Measurements from ENCODE around the gene LPAR2.
A peak's percentile ranks its signal among the peaks of the same experiment; 100 is the strongest.
"Not testable (repeated sequence)": the region's sequence is repeated elsewhere in the genome, so short reads cannot be mapped to it uniquely, and the experiment has no call there.

Gene LPAR2

GRCh38 chr19:19627621-19628500 lies at the start of gene LPAR2:
Gene LPAR2, minus strand, starts transcription at chr19:19628220. Its CDS starts 945 bp downstream, at chr19:19627275.
- peak within 1 kb of the TSS; percentile 94 for H3K27ac Mint-ChIP-seq
- H3K4me3 Mint-ChIP-seq = peak within 1 kb of the TSS; percentile 97
- H3K9me3 Mint-ChIP-seq = no peaks in the 10 kb centered on the region
- peaks cover 40% of the 10 kb centered on the region for H3K4me1 Mint-ChIP-seq
- H3K27me3 Mint-ChIP-seq = peaks cover 4% of the 10 kb centered on the region
- peaks cover 47% of the 10 kb centered on the region for H3K36me3 Mint-ChIP-seq
- DNase-seq = peak; percentile 81
- CTCF ChIA-PET = interaction anchor here (0.6 to 1.1 kb wide), 3 partner anchors 10 to 95 kb away, joined by 3 read pairs; partner anchors contain the start of gene PBX4

DNA sequence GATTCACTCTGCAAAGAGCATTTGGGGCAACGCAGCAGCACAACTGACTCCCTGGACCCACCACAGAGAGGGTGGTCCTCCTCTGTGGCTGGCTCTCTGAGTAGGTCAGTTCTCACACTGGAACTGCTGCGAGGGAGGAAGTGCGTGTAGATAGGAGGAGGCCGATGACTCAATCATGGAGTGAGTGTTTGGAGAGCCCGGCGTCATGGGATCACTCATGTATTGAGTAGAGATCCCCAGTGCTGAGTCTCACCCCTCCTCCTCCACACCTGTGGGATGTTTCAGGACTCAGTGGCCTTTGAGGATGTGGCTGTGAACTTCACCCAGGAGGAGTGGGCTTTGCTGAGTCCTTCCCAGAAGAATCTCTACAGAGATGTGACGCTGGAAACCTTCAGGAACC lies 49.6 kb upstream of the LPAR2 start:
- H3K4me3 Mint-ChIP-seq = peak overlapping the region; percentile 3
- CTCF ChIA-PET = no interaction called here

DNA sequence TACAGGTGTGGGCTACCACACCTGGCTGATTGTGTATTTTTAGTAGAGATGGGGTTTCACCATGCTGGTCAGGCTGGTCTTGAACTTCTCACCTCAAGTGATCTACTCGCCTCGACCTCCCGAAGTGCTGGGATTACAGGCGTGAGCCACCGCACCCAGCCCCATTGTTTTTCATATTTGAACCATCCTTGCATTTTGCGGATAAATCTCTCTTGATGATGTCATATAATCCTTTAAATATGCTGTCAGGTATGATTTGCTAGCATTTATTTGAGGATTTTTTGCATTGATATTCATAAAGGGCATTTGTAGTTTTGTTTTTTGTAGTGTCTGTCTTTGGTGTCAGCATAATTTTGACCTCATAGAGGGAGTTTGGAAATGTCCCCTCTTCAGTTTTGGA lies 46.3 kb upstream of the LPAR2 start:
- no peak overlapping the region for H3K4me3 Mint-ChIP-seq
- H3K27ac Mint-ChIP-seq = peak overlapping the region; percentile 81

More for the DNA sequence above, 49.6 kb upstream of the LPAR2 start:
- Mint-ChIP-seq H3K4me1 (peaks cover 11% of the 10 kb centered on the region), H3K27ac (peak overlapping the region; percentile 76), H3K9me3 (peaks cover 61% of the 10 kb centered on the region), H3K27me3 (no peaks in the 10 kb centered on the region), H3K36me3 (peaks cover 91% of the 10 kb centered on the region)
- no peak for DNase-seq

GRCh38 chr19:19672816-19673215 lies 44.8 kb upstream of the LPAR2 start:
- DNase-seq = no peak
- Mint-ChIP-seq H3K4me3 (no peak overlapping the region), H3K4me1 (peaks cover 33% of the 10 kb centered on the region), H3K9me3 (peaks cover 50% of the 10 kb centered on the region), H3K27ac (peak overlapping the region; percentile 42), H3K27me3 (no peaks in the 10 kb centered on the region), H3K36me3 (peaks cover 81% of the 10 kb centered on the region)
- CTCF ChIA-PET = no interaction called here

More for the DNA sequence above, 46.3 kb upstream of the LPAR2 start:
- H3K27me3 Mint-ChIP-seq = no peaks in the 10 kb centered on the region
- CTCF ChIA-PET = no interaction called here
- peaks cover 92% of the 10 kb centered on the region for H3K36me3 Mint-ChIP-seq
- no peak for DNase-seq
- H3K4me1 Mint-ChIP-seq = peaks cover 28% of the 10 kb centered on the region
- H3K9me3 Mint-ChIP-seq = peaks cover 64% of the 10 kb centered on the region

DNA sequence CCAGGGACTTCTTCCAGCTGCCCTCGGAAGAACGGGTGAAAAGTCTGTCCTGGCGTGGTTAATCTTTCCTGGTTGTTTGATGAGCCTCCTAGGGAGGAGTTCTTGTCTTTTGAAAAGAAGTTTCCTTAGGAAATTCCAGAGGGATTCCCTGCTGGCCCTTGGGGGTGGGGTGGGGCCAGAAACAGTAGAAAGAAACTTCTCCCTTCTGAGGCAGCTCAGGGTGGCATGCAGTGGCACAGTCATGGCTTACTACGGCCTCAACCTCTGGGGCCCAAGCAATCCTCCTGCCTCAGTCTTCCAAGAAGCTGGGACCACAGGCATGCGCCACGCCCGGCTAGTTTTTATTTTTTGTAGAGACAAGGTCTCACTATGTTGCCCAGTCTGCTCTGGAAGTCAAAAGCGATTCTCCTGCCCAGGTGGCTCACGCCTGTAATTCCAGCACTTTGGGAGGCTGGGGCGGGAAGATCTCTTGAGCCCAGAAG lies 42.1 kb upstream of the LPAR2 start:
- peaks cover 62% of the 10 kb centered on the region for H3K36me3 Mint-ChIP-seq
- peak overlapping the region; percentile 97 for H3K27ac Mint-ChIP-seq
- H3K9me3 Mint-ChIP-seq = peaks cover 33% of the 10 kb centered on the region
- DNase-seq = no peak
- CTCF ChIA-PET = interaction anchor here (1.1 kb wide), 1 partner anchor 154 kb away, joined by 3 read pairs; the partner anchor contains the start of gene NDUFA13
- no peaks in the 10 kb centered on the region for H3K27me3 Mint-ChIP-seq
- peaks cover 39% of the 10 kb centered on the region for H3K4me1 Mint-ChIP-seq
- peak overlapping the region; percentile 72 for H3K4me3 Mint-ChIP-seq

DNA sequence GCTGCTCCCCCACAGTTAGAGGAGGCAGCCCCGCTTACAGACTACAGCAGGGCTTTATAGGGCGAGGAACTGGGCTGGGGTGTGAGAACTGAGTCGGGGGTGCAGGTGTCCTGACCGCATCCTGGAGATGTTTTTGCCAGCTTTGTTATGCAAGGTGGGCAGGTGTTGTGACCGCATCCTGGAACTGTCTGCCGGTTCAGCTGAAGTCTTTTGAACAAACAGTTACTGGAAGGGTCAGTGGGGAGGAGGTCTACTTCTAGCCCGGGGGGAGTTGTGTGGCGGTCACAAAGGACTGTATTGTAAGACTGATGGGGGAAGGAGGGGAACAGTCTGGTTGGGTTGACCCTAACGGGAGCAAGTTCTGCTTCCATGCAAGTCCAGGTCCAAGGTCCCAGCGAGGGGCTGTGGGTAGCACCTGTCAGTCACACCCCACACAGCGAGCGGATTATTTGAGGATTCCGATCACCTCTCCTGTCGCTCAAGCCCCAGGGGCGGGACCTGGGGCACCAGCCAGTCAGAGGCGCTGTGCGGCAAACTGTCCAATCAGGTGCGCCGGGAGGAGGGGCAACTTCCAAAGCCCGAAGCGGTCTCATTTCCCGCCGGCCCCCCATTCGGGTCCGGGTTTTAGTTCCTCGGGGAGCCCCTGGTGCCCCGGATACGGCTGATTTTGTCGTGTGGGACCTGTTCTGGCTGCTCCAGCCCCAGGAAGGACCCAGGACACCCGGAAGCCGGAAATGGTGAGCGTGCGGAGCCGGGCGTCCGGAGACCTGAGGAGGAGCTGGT lies 40.4 kb upstream of the LPAR2 start, which contains the start of gene ZNF101:
Gene ZNF101, plus strand, starts transcription at position 610 of the 783 bp plus-strand sequence. Its CDS starts 125 bp downstream, at position 735.
- peaks cover 26% of the 10 kb centered on the region for H3K9me3 Mint-ChIP-seq
- H3K4me1 Mint-ChIP-seq = peaks cover 38% of the 10 kb centered on the region
- DNase-seq = peak; percentile 97

DNA sequence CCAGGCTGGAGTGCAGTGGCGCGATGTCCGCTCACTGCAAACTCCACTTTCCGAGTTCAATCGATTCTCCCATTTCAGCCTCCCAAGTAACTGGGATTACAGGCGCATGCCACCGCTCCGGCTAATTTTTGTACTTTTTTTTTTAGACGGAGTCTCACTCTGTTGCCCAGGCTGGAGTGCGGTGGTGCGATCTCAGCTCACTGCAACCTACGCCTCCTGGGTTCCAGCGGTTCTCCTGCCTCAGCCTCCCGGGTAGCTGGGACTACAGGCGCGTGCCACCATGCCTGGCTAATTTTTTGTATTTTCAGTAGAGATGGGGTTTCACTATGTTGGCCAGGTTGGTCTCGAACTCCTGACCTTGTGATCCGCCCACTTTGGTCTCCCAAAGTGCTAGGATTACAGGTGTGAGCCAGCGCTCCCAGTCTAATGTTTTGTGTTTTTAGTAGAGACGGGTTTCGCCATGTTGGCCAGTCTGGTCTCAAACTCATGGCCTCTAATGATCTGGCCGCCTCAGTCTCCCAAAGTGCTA lies 37.5 kb upstream of the LPAR2 start:
- CTCF ChIA-PET, H3K27me3 Mint-ChIP-seq, H3K4me3 Mint-ChIP-seq, H3K9me3 Mint-ChIP-seq: not testable (repeated sequence)
- peak; percentile 7 for DNase-seq
- Mint-ChIP-seq H3K27ac (peak overlapping the region; percentile 75), H3K4me1 (peaks cover 48% of the 10 kb centered on the region), H3K36me3 (peaks cover 49% of the 10 kb centered on the region)

More for the DNA sequence above, 40.4 kb upstream of the LPAR2 start, which contains the start of gene ZNF101:
- CTCF ChIA-PET = interaction anchor here (1.3 kb wide), 1 partner anchor 25 kb away, joined by 5 read pairs; the partner anchor contains the start of gene GMIP
- Mint-ChIP-seq H3K4me3 (peak within 1 kb of the TSS; percentile 72), H3K36me3 (peaks cover 54% of the 10 kb centered on the region), H3K27ac (peak within 1 kb of the TSS; percentile 97), H3K27me3 (no peaks in the 10 kb centered on the region)

GRCh38 chr19:19663256-19664120 lies 35.5 kb upstream of the LPAR2 start, which contains the start of gene ATP13A1:
Gene ATP13A1, minus strand, starts transcription at chr19:19663676. Its CDS starts 10 bp downstream, at chr19:19663666.
- H3K27me3 Mint-ChIP-seq = no peaks in the 10 kb centered on the region
- peaks cover 41% of the 10 kb centered on the region for H3K4me1 Mint-ChIP-seq
- peak; percentile 96 for DNase-seq
- peaks cover 45% of the 10 kb centered on the region for H3K36me3 Mint-ChIP-seq
- peaks cover 2% of the 10 kb centered on the region for H3K9me3 Mint-ChIP-seq
- H3K4me3 Mint-ChIP-seq = peak within 1 kb of the TSS; percentile 87
- CTCF ChIA-PET = interaction anchor here (1.0 to 1.2 kb wide), 2 partner anchors 131 to 134 kb away, joined by 3 to 4 read pairs; no protein-coding TSS in a partner anchor
- peak within 1 kb of the TSS; percentile 96 for H3K27ac Mint-ChIP-seq

DNA sequence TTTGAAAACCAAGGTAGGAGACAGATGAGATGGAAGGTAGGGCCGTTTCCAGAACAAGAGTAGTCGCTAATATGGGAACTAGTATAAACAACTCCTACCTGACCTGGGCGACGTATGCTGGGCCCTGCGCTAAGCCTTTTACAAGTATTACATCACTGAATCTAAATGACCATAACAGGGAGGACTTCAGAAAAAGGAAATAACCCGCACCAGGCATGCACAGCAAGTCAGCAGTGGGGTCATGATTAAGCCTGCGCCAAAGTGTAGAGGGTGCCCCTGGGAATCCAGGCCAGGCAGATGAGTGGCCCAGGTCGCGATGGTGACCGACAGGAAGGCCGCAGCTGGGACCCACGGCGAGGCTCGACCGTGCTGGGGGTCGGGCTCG lies 34.8 kb upstream of the LPAR2 start:
- peaks cover 48% of the 10 kb centered on the region for H3K36me3 Mint-ChIP-seq
- H3K27me3 Mint-ChIP-seq = no peaks in the 10 kb centered on the region
- peaks cover 2% of the 10 kb centered on the region for H3K9me3 Mint-ChIP-seq
- CTCF ChIA-PET = interaction anchor here (1.2 kb wide), 1 partner anchor 130 kb away, joined by 4 read pairs; no protein-coding TSS in a partner anchor
- H3K4me3 Mint-ChIP-seq = peak overlapping the region; percentile 87
- peaks cover 39% of the 10 kb centered on the region for H3K4me1 Mint-ChIP-seq
- no peak for DNase-seq
- H3K27ac Mint-ChIP-seq = peak overlapping the region; percentile 84

DNA sequence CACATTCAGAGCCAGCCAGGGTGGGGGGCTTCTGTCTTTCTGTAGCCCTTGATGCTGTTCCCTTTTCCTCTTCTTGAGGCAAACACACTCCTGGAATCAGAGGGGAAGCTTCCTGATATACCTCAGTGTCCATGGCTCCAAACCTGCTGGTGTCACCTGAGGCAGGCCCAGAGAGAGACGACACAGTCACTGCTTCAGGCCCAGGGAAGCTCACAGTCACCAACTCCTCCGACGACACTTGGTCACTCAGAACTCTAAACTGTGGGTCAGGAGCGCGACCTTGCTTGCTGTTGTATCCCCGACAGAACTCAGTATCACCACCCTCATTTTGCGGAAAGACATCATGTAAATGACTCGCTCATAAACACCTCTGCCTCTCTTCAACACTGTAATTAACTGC lies 34.3 kb upstream of the LPAR2 start:
- peaks cover 34% of the 10 kb centered on the region for H3K4me1 Mint-ChIP-seq
- peaks cover 48% of the 10 kb centered on the region for H3K36me3 Mint-ChIP-seq
- peak overlapping the region; percentile 84 for H3K27ac Mint-ChIP-seq
- H3K4me3 Mint-ChIP-seq = peak overlapping the region; percentile 87
- H3K27me3 Mint-ChIP-seq = no peaks in the 10 kb centered on the region
- no peak for DNase-seq
- H3K9me3 Mint-ChIP-seq = peaks cover 2% of the 10 kb centered on the region
- CTCF ChIA-PET = interaction anchor here (1.2 to 1.9 kb wide), 2 partner anchors 18 to 130 kb away, joined by 4 to 7 read pairs; partner anchors contain the start of gene GMIP

- H3K4me3 Mint-ChIP-seq = peak overlapping the region; percentile 87
- DNase-seq = peak; percentile 52
- H3K27ac Mint-ChIP-seq = peak overlapping the region; percentile 84
- H3K9me3 Mint-ChIP-seq = no peaks in the 10 kb centered on the region
- CTCF ChIA-PET = interaction anchor here (1.2 to 1.9 kb wide), 2 partner anchors 18 to 129 kb away, joined by 4 to 7 read pairs; partner anchors contain the start of gene GMIP
- H3K27me3 Mint-ChIP-seq = no peaks in the 10 kb centered on the region
- peaks cover 48% of the 10 kb centered on the region for H3K36me3 Mint-ChIP-seq
- H3K4me1 Mint-ChIP-seq = peaks cover 29% of the 10 kb centered on the region
These were observed 33.7 kb upstream of the LPAR2 start for GRCh38 chr19:19661675-19662251.

GRCh38 chr19:19661141-19661674 lies 33.2 kb upstream of the LPAR2 start:
- Mint-ChIP-seq H3K4me3 (peak overlapping the region; percentile 87), H3K27me3 (no peaks in the 10 kb centered on the region)

More at GRCh38 chr19:19661141-19661674, 33.2 kb upstream of the LPAR2 start:
- no peak for DNase-seq
- Mint-ChIP-seq H3K4me1 (peaks cover 27% of the 10 kb centered on the region), H3K27ac (peak overlapping the region; percentile 84), H3K36me3 (peaks cover 52% of the 10 kb centered on the region), H3K9me3 (no peaks in the 10 kb centered on the region)
- CTCF ChIA-PET = interaction anchor here (1.9 kb wide), 1 partner anchor 17 kb away, joined by 7 read pairs; the partner anchor contains the start of gene GMIP
